NCI-H1436 treated with DMSO at 0.1 percent for 48 hours (cell line): ENCODE measurements around the gene AR.

Experiments used
- DNase-seq: peaks from one replicate; lab custom pipeline; 2025; lab: John Stamatoyannopoulos, UW

The AR gene

GRCh38 chrX:67563469-67564448, 19.9 kb downstream of the AR start:
- DNase-seq = no peak

- DNase-seq = no peak
These were observed 20.7 kb downstream of the AR start for GRCh38 chrX:67564475-67564874.

- no peak for DNase-seq
These were observed 24.9 kb downstream of the AR start for GRCh38 chrX:67568769-67569168.

- DNase-seq = no peak
These were observed 27.0 kb downstream of the AR start for GRCh38 chrX:67570839-67571238.

GRCh38 chrX:67574696-67575095, 30.9 kb downstream of the AR start:
- DNase-seq = no peak

- no peak for DNase-seq
These were observed 38.6 kb downstream of the AR start for GRCh38 chrX:67582436-67582835.

- DNase-seq = no peak
These were observed 39.4 kb downstream of the AR start for GRCh38 chrX:67583171-67583570.

- no peak for DNase-seq
These were observed 41.6 kb downstream of the AR start for GRCh38 chrX:67585401-67585800.

GRCh38 chrX:67587946-67588624, 44.3 kb downstream of the AR start:
- no peak for DNase-seq

- DNase-seq = no peak
These were observed 53.3 kb downstream of the AR start for GRCh38 chrX:67596839-67597790.

- no peak for DNase-seq
These were observed 55.7 kb downstream of the AR start for GRCh38 chrX:67599532-67599931.

GRCh38 chrX:67601771-67602170, 58.0 kb downstream of the AR start:
- no peak for DNase-seq

GRCh38 chrX:67604979-67605703, 61.3 kb downstream of the AR start:
- no peak for DNase-seq

GRCh38 chrX:67607466-67607865, 63.6 kb downstream of the AR start:
- no peak for DNase-seq

- no peak for DNase-seq
These were observed 66.5 kb downstream of the AR start for GRCh38 chrX:67610282-67610681.

GRCh38 chrX:67612231-67612630, 68.4 kb downstream of the AR start:
- no peak for DNase-seq

GRCh38 chrX:67613366-67613765, 69.5 kb downstream of the AR start:
- no peak for DNase-seq

- no peak for DNase-seq
These were observed 70.2 kb downstream of the AR start for GRCh38 chrX:67613996-67614395.

- DNase-seq = no peak
These were observed 70.6 kb downstream of the AR start for GRCh38 chrX:67614423-67614822.

- DNase-seq = no peak
These were observed 75.4 kb downstream of the AR start for GRCh38 chrX:67619253-67619652.

GRCh38 chrX:67622053-67622585, 78.3 kb downstream of the AR start:
- no peak for DNase-seq
